ENCODE measurements around the gene KCNMA1.

KCNMA1 gene

GRCh38 chr10:77494756-77495541, 142.7 kb downstream of the KCNMA1 start:
- Histone ChIP-seq H3K36me3 (replicated peaks in 1 of 2; ENCODE audit: control insufficient read depth in 2 of 2, insufficient read depth in 2 of 2, low read length in 2 of 2) (no peaks in the 10 kb centered on the region), H3K9me3 (replicated peaks in 1 of 2; ENCODE audit: control insufficient read depth in 2 of 2, insufficient read depth in 1 of 2, low read depth in 1 of 2, low read length in 2 of 2) (no peaks in the 10 kb centered on the region), H4K91ac (ENCODE audit: low read depth, low read length, poor library complexity) (no peak overlapping the region), H4K8ac (ENCODE audit: low read depth, low read length) (no peak overlapping the region), H3K18ac (ENCODE audit: low read length) (peak overlapping the region; percentile 42), H2BK120ac (ENCODE audit: low read depth, low read length) (no peak overlapping the region), H3K4me1 (ENCODE audit: control insufficient read depth in 2 of 2, insufficient read depth in 1 of 2, low read depth in 1 of 2, low read length in 2 of 2) (peaks cover 3 to 12% of the 10 kb centered on the region in 2 donors), H3K27me3 (ENCODE audit: control insufficient read depth in 3 of 3, insufficient read depth in 3 of 3, low read depth in 1 of 3, low read length in 3 of 3) (no peaks in the 10 kb centered on the region), H3K4me2 (ENCODE audit: insufficient read depth, low read length, poor library complexity, severe bottlenecking) (no peak overlapping the region), H2AFZ (ENCODE audit: low read length) (no peak overlapping the region), H2BK12ac (ENCODE audit: low read length) (peak overlapping the region; percentile 50), H2AK5ac (ENCODE audit: low read depth, low read length) (peak overlapping the region; percentile 64), H3K4ac (ENCODE audit: low read length) (no peak overlapping the region), H2BK5ac (ENCODE audit: low read length) (no peak overlapping the region), H2BK15ac (ENCODE audit: low read length) (peak overlapping the region; percentile 96), H3K9ac (ENCODE audit: low read depth, low read length, poor library complexity) (no peak overlapping the region), H3K14ac (ENCODE audit: low read length) (no peak overlapping the region), H3K4me3 (ENCODE audit: low read length in 2 of 2) (no peak overlapping the region), H3K23ac (ENCODE audit: low read depth, low read length, poor library complexity) (no peak overlapping the region), H3K79me1 (ENCODE audit: low read depth, low read length) (no peaks in the 10 kb centered on the region), H3K27ac (replicated peaks; ENCODE audit: low read length) (no peak overlapping the region)
- DNase-seq (ENCODE audit: low spot score), result no peak
- no CpG with 5 or more reads among the region's 12 CpGs for WGBS, 2 donors (ENCODE audit: extremely low coverage in 2 of 2, insufficient read length in 2 of 2, insufficient replicate concordance in 1 of 2)

GRCh38 chr10:77494327-77494726, 143.3 kb downstream of the KCNMA1 start:
- no peak overlapping the region for H4K91ac ChIP-seq (ENCODE audit: low read depth, low read length, poor library complexity)
- H3K9ac ChIP-seq (ENCODE audit: low read depth, low read length, poor library complexity), result no peak overlapping the region
- peak overlapping the region; percentile 28 for H2AK5ac ChIP-seq (ENCODE audit: low read depth, low read length)
- WGBS, 2 donors (ENCODE audit: extremely low coverage in 2 of 2, insufficient read length in 2 of 2, insufficient replicate concordance in 1 of 2), result no CpG with 5 or more reads among the region's 6 CpGs
- DNase-seq (ENCODE audit: low spot score), result no peak
- peak overlapping the region; percentile 77 for H3K18ac ChIP-seq (ENCODE audit: low read length)
- H3K4me1 ChIP-seq (ENCODE audit: control insufficient read depth in 2 of 2, insufficient read depth in 1 of 2, low read depth in 1 of 2, low read length in 2 of 2), result peaks cover 3 to 12% of the 10 kb centered on the region in 2 donors
- H3K9me3 ChIP-seq (replicated peaks in 1 of 2; ENCODE audit: control insufficient read depth in 2 of 2, insufficient read depth in 1 of 2, low read depth in 1 of 2, low read length in 2 of 2), result no peaks in the 10 kb centered on the region
- H3K4me2 ChIP-seq (ENCODE audit: insufficient read depth, low read length, poor library complexity, severe bottlenecking), result no peak overlapping the region
- H3K36me3 ChIP-seq (replicated peaks in 1 of 2; ENCODE audit: control insufficient read depth in 2 of 2, insufficient read depth in 2 of 2, low read length in 2 of 2), result no peaks in the 10 kb centered on the region
- no peak overlapping the region for H3K4ac ChIP-seq (ENCODE audit: low read length)
- H3K27me3 ChIP-seq (ENCODE audit: control insufficient read depth in 3 of 3, insufficient read depth in 3 of 3, low read depth in 1 of 3, low read length in 3 of 3), result no peaks in the 10 kb centered on the region
- no peak overlapping the region for H3K23ac ChIP-seq (ENCODE audit: low read depth, low read length, poor library complexity)
- no peak overlapping the region for H2AFZ ChIP-seq (ENCODE audit: low read length)
- no peak overlapping the region for H3K27ac ChIP-seq (replicated peaks; ENCODE audit: low read length)
- no peak overlapping the region for H3K14ac ChIP-seq (ENCODE audit: low read length)
- H2BK15ac ChIP-seq (ENCODE audit: low read length), result no peak overlapping the region
- no peak overlapping the region for H3K4me3 ChIP-seq (ENCODE audit: low read length in 2 of 2)
- H2BK120ac ChIP-seq (ENCODE audit: low read depth, low read length), result no peak overlapping the region
- H3K79me1 ChIP-seq (ENCODE audit: low read depth, low read length), result no peaks in the 10 kb centered on the region
- no peak overlapping the region for H4K8ac ChIP-seq (ENCODE audit: low read depth, low read length)
- no peak overlapping the region for H2BK5ac ChIP-seq (ENCODE audit: low read length)
- no peak overlapping the region for H2BK12ac ChIP-seq (ENCODE audit: low read length)

GRCh38 chr10:77493851-77494261, 143.8 kb downstream of the KCNMA1 start:
- Histone ChIP-seq H2BK120ac (ENCODE audit: low read depth, low read length) (no peak overlapping the region), H3K27ac (replicated peaks; ENCODE audit: low read length) (no peak overlapping the region), H3K4me1 (ENCODE audit: control insufficient read depth in 2 of 2, insufficient read depth in 1 of 2, low read depth in 1 of 2, low read length in 2 of 2) (peaks cover 3 to 12% of the 10 kb centered on the region in 2 donors), H3K79me1 (ENCODE audit: low read depth, low read length) (no peaks in the 10 kb centered on the region), H3K9me3 (replicated peaks in 1 of 2; ENCODE audit: control insufficient read depth in 2 of 2, insufficient read depth in 1 of 2, low read depth in 1 of 2, low read length in 2 of 2) (no peaks in the 10 kb centered on the region), H2AFZ (ENCODE audit: low read length) (no peak overlapping the region), H3K4me3 (ENCODE audit: low read length in 2 of 2) (no peak overlapping the region), H3K4me2 (ENCODE audit: insufficient read depth, low read length, poor library complexity, severe bottlenecking) (no peak overlapping the region), H3K36me3 (replicated peaks in 1 of 2; ENCODE audit: control insufficient read depth in 2 of 2, insufficient read depth in 2 of 2, low read length in 2 of 2) (no peaks in the 10 kb centered on the region), H2BK15ac (ENCODE audit: low read length) (no peak overlapping the region), H3K18ac (ENCODE audit: low read length) (peak overlapping the region; percentile 77), H2AK5ac (ENCODE audit: low read depth, low read length) (peak overlapping the region; percentile 13), H3K14ac (ENCODE audit: low read length) (no peak overlapping the region), H2BK12ac (ENCODE audit: low read length) (no peak overlapping the region), H3K27me3 (ENCODE audit: control insufficient read depth in 3 of 3, insufficient read depth in 3 of 3, low read depth in 1 of 3, low read length in 3 of 3) (no peaks in the 10 kb centered on the region), H2BK5ac (ENCODE audit: low read length) (no peak overlapping the region), H3K9ac (ENCODE audit: low read depth, low read length, poor library complexity) (no peak overlapping the region), H3K4ac (ENCODE audit: low read length) (no peak overlapping the region), H4K91ac (ENCODE audit: low read depth, low read length, poor library complexity) (no peak overlapping the region), H4K8ac (ENCODE audit: low read depth, low read length) (no peak overlapping the region), H3K23ac (ENCODE audit: low read depth, low read length, poor library complexity) (no peak overlapping the region)
- DNase-seq (ENCODE audit: low spot score), result no peak
- WGBS, 2 donors (ENCODE audit: extremely low coverage in 2 of 2, insufficient read length in 2 of 2, insufficient replicate concordance in 1 of 2), result no CpG with 5 or more reads among the region's 8 CpGs

- H2BK5ac ChIP-seq (ENCODE audit: low read length), result no peak overlapping the region
- H3K9ac ChIP-seq (ENCODE audit: low read depth, low read length, poor library complexity), result no peak overlapping the region
- H3K79me1 ChIP-seq (ENCODE audit: low read depth, low read length), result no peaks in the 10 kb centered on the region
- H3K14ac ChIP-seq (ENCODE audit: low read length), result no peak overlapping the region
- H4K91ac ChIP-seq (ENCODE audit: low read depth, low read length, poor library complexity), result no peak overlapping the region
- no peaks in the 10 kb centered on the region for H3K36me3 ChIP-seq (replicated peaks in 1 of 2; ENCODE audit: control insufficient read depth in 2 of 2, insufficient read depth in 2 of 2, low read length in 2 of 2)
- no peak overlapping the region for H3K23ac ChIP-seq (ENCODE audit: low read depth, low read length, poor library complexity)
- no peak overlapping the region for H4K8ac ChIP-seq (ENCODE audit: low read depth, low read length)
- no peak overlapping the region for H2BK12ac ChIP-seq (ENCODE audit: low read length)
- no peaks in the 10 kb centered on the region for H3K9me3 ChIP-seq (replicated peaks in 1 of 2; ENCODE audit: control insufficient read depth in 2 of 2, insufficient read depth in 1 of 2, low read depth in 1 of 2, low read length in 2 of 2)
- no peak overlapping the region for H2BK120ac ChIP-seq (ENCODE audit: low read depth, low read length)
- H3K27ac ChIP-seq (replicated peaks; ENCODE audit: low read length), result no peak overlapping the region
- H3K4me2 ChIP-seq (ENCODE audit: insufficient read depth, low read length, poor library complexity, severe bottlenecking), result no peak overlapping the region
- no peak overlapping the region for H3K4ac ChIP-seq (ENCODE audit: low read length)
- DNase-seq (ENCODE audit: low spot score), result no peak
- H2BK15ac ChIP-seq (ENCODE audit: low read length), result no peak overlapping the region
- peak overlapping the region; percentile 13 for H2AK5ac ChIP-seq (ENCODE audit: low read depth, low read length)
- peak overlapping the region; percentile 35 for H3K18ac ChIP-seq (ENCODE audit: low read length)
- H2AFZ ChIP-seq (ENCODE audit: low read length), result no peak overlapping the region
- H3K4me1 ChIP-seq (ENCODE audit: control insufficient read depth in 2 of 2, insufficient read depth in 1 of 2, low read depth in 1 of 2, low read length in 2 of 2), result peaks cover 3 to 12% of the 10 kb centered on the region in 2 donors
- H3K4me3 ChIP-seq (ENCODE audit: low read length in 2 of 2), result no peak overlapping the region
- no CpG with 5 or more reads among the region's 13 CpGs for WGBS, 2 donors (ENCODE audit: extremely low coverage in 2 of 2, insufficient read length in 2 of 2, insufficient replicate concordance in 1 of 2)
- no peaks in the 10 kb centered on the region for H3K27me3 ChIP-seq (ENCODE audit: control insufficient read depth in 3 of 3, insufficient read depth in 3 of 3, low read depth in 1 of 3, low read length in 3 of 3)
Measured at GRCh38 chr10:77493239-77493806, 144.3 kb downstream of the KCNMA1 start.

Data from neuronal stem cell (in vitro differentiated cells).